ENCODE results near the gene RNGTT. TPM values are rescaled to one million over a fixed set of nuclear protein-coding genes. Genes with fewer than 3 reads are reported as not detected.

RNGTT gene
- total RNA-seq, 2 experiments from 2014 or later, result 22.1 to 22.2 TPM

GRCh38 chr6:88563277-88563625 lies 400.2 kb downstream of the RNGTT start:
- Mint-ChIP-seq H3K4me1 (ENCODE audit: low read depth) (no peaks in the 10 kb centered on the region), H3K27ac (no peak overlapping the region), H3K27me3 (peaks cover 1% of the 10 kb centered on the region), H3K36me3 (ENCODE audit: low read depth) (no peaks in the 10 kb centered on the region), H3K4me3 (no peak overlapping the region), H3K9me3 (no peaks in the 10 kb centered on the region)
- intact Hi-C loops (cut with micrococcal nuclease), result no loop called here
- DNase-seq (no peak), ATAC-seq (no peak)
- TF ChIP-seq, protein P1, sequence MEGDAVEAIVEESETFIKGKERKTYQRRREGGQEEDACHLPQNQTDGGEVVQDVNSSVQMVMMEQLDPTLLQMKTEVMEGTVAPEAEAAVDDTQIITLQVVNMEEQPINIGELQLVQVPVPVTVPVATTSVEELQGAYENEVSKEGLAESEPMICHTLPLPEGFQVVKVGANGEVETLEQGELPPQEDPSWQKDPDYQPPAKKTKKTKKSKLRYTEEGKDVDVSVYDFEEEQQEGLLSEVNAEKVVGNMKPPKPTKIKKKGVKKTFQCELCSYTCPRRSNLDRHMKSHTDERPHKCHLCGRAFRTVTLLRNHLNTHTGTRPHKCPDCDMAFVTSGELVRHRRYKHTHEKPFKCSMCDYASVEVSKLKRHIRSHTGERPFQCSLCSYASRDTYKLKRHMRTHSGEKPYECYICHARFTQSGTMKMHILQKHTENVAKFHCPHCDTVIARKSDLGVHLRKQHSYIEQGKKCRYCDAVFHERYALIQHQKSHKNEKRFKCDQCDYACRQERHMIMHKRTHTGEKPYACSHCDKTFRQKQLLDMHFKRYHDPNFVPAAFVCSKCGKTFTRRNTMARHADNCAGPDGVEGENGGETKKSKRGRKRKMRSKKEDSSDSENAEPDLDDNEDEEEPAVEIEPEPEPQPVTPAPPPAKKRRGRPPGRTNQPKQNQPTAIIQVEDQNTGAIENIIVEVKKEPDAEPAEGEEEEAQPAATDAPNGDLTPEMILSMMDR (IDR thresholded peaks at IDR 0.05), result no peak
- ChIA-PET CTCF (no interaction called here), POLR2A (no interaction called here)

DNA sequence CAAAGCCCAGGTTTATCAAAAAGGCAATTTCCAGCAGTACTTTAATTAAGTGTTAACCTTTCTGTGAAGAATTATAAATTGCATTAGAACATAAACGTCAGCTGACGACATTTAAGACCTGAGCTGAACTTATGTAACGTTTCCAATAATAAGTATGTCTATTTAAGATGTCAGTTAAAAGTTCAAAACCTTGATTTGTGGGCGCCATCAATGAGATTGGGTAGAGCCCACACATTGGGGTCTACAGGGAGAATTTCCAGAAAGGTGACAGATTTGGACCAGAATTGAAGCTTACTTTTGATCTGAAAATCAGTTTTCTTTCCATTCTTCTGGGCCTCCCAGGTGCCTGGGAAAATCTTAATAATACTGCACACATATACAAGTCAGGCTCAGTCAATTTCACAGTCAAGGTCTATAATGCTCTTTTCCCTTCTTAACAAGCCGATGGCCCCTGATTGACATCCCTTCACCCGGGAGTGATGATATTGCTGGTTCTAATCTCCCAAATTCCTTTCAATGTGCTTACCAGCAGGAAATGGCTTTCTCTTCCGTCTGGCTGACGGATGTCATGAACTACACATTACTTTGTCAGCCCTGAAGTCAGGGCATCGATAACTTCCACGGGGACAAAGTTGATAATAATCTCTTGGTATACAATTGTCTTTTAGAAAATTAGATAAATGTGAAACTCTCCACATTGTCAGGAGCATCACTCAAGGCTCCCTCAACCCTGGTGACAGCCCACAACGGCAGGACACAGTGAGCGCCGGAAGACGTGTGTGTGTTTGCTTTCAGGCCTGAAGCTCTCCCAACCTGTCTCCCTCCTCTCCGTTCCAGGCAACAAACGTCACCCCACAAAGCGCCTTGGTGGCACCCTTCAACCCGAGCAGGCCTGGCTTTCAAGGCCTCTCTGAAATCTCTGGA lies 400.8 kb downstream of the RNGTT start:
- DNase-seq, result no peak
- TF ChIP-seq, protein P1 (IDR thresholded peaks at IDR 0.05), result no peak
- CTCF ChIA-PET, result no interaction called here
- Mint-ChIP-seq H3K27ac (no peak overlapping the region), H3K9me3 (no peaks in the 10 kb centered on the region), H3K36me3 (ENCODE audit: low read depth) (no peaks in the 10 kb centered on the region), H3K4me3 (no peak overlapping the region), H3K27me3 (peaks cover 1% of the 10 kb centered on the region), H3K4me1 (ENCODE audit: low read depth) (no peaks in the 10 kb centered on the region)
- no peak for ATAC-seq
- POLR2A ChIA-PET, result no interaction called here
- intact Hi-C loops (cut with micrococcal nuclease), result no loop called here

- no peaks in the 10 kb centered on the region for H3K36me3 Mint-ChIP-seq (ENCODE audit: low read depth)
- TF ChIP-seq, protein P1 (IDR thresholded peaks at IDR 0.05), result no peak
- intact Hi-C loops (cut with micrococcal nuclease), result no loop called here
- ChIA-PET POLR2A (no interaction called here), CTCF (no interaction called here)
- no peak overlapping the region for H3K4me3 Mint-ChIP-seq
- H3K27me3 Mint-ChIP-seq, result peaks cover 1% of the 10 kb centered on the region
- H3K9me3 Mint-ChIP-seq, result no peaks in the 10 kb centered on the region
- DNase-seq (no peak), ATAC-seq (no peak)
- H3K4me1 Mint-ChIP-seq (ENCODE audit: low read depth), result no peaks in the 10 kb centered on the region
- H3K27ac Mint-ChIP-seq, result no peak overlapping the region
Observed at GRCh38 chr6:88561954-88562315, 401.5 kb downstream of the RNGTT start.

DNA sequence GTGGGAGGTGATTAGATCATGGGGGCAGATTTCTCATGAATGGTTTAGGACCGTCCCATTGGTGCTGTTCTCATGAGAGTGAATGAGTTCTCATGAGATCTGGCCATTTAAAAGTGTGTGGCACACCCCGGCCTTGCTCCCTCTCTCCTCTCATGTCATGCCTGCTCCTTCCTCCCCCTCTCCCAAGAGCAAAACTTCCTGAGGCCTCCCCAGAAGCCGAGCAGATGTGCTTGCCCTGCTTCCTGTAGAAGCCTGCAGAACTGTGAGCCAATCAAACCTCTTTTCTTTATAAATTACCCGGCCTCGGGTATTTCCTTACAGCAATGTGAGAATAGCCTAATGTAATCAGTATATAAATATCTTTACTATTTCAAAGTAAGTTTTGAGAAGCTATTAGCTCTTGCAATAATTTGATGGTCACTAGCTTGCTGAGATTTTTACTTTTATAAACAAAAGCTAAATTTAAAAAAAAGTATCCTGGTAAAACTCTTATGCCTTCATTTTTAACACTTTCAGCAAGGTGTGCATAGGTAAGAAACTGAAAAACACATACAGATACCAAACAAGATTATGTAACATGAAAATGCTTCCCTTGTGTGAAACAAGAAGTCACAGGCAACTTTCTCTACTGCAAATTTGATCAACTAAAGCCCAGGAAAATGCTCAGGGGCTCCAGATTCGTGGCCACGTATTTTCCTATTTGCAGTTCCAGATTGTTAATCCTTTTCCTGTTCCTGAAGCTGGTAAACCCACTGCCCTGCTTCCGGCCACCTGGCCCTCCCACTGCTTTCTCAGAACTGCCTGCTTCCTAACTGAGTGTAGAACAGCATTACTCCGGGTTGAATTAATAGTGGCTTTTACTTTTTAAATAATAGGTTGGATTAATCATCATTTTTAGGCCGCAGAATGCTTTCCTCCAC lies 402.1 kb downstream of the RNGTT start:
- intact Hi-C loops (cut with micrococcal nuclease), result no loop called here
- ATAC-seq (no peak), DNase-seq (no peak)
- TF ChIP-seq, protein P1 (IDR thresholded peaks at IDR 0.05), result no peak
- Mint-ChIP-seq H3K36me3 (ENCODE audit: low read depth) (no peaks in the 10 kb centered on the region), H3K9me3 (no peaks in the 10 kb centered on the region), H3K4me3 (no peak overlapping the region), H3K27ac (no peak overlapping the region), H3K4me1 (ENCODE audit: low read depth) (no peaks in the 10 kb centered on the region), H3K27me3 (peaks cover 3% of the 10 kb centered on the region)
- ChIA-PET POLR2A (no interaction called here), CTCF (no interaction called here)

Other genes with a start within 250 kb of the RNGTT start
- 100 to 1,000 TPM; 157 to 162 TPM for gene PNRC1, start 117.1 kb upstream of the RNGTT start, total RNA-seq
- gene SRSF12, start 154.5 kb upstream of the RNGTT start, total RNA-seq, result 1 to 10 TPM in 1 of 2 experiments, under 1 TPM in 1; 0.83 to 1.1 TPM
- 10 to 100 TPM; 25.4 to 26.0 TPM for gene PM20D2, start 182.4 kb upstream of the RNGTT start, total RNA-seq

All from activated CD8-positive, alpha-beta T cell treated with anti-CD3 and anti-CD28 coated beads for 36 hours (primary cell).